Hepatic stellate cell (primary cell): Measurements from ENCODE around the gene PSMC3.
A peak's percentile ranks its signal among the peaks of the same experiment; 100 is the strongest.

Source experiments
- DNase-seq: peaks from one replicate; pipeline ENCODE4 v3.0.0; 2011; ENCODE audit warnings: low spot score

The PSMC3 gene

DNA sequence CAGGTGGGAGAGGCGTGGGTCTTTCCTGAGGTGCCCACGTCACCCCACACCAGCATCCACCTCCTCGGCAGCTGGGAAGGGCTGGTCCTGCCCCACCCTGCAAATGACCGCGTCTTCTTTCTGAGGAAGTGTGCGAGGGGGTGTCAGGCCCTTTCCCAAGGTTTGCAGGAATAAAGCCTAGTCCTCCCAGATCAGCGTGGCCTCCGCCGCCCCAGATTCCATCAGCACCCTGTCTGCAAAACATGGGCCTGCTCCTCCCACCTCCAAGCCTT is 32.3 kb downstream of the PSMC3 start:
- no peak for DNase-seq

DNA sequence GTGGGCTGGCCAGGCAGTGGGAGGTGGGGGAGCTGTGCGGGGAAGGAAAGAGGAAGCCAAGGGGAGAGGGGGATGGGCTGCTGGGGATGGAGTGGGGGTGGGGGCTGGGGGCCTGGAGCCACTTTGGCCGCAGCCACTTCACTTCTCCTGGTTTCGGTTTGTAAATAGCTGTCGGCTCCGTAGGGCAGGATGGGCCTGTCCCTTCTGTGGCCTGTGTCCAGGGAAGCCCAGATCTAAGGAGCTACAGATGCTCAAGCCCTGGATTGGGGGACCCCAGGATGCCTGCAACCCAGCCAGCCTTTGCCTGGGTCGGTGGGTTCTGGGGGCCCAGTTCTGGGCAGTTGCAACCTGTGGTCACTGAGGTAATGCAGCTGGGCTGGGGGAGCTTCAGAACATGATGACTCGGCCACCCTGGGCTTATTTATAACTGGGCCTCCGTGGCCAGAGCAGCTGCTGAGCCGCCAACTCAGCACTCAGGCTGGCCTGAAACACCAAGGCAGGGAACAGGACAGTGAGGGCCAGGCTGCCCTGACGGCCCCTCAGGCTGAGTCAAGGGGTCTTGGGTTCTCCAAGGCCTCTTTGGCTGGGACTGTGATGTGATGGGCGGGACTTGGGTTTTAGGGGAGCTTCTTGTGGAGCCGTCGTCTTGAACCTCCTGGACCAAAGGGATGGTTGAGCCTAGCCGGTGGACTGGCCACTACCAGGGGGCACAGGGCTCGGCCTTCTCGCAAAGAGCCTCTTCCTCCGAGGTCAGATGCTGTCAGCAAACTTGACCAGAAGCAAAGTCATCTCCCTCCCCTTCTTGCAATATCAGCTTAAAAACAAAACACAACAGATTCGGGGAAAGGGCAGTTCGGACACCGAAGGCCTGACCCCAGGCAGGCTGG is 32.8 kb downstream of the PSMC3 start:
- peak; percentile 81 for DNase-seq

DNA sequence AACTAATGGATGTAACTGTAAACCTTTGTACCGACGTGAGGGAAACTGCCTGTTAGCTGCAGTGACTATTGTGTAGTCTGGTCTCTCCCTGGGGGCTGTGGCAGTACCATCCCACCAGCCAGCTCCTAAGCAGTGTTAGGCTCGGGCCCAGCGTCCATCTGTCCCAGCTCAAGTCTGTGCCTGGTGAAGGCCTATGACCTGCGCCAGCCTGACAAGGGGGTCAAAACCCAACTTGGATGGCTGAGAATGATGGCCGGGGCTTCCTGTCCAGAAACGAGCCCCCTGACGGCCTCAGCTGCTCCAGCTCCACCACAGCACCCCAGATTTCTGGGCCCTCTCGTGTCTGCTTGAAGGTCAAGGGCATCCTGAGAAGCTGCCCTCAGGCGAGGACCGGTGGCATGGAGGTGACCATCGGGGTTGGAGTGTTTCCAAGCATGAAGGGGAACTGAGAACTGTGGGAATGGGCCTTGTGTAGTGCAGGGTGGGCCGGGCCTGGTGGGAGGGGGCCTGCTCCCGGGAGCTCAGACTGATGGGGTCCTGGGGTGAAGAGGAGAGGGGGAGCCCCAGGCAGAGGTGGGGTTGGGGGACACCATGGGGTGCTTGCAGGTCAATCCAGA is 33.6 kb downstream of the PSMC3 start:
- DNase-seq = no peak

DNA sequence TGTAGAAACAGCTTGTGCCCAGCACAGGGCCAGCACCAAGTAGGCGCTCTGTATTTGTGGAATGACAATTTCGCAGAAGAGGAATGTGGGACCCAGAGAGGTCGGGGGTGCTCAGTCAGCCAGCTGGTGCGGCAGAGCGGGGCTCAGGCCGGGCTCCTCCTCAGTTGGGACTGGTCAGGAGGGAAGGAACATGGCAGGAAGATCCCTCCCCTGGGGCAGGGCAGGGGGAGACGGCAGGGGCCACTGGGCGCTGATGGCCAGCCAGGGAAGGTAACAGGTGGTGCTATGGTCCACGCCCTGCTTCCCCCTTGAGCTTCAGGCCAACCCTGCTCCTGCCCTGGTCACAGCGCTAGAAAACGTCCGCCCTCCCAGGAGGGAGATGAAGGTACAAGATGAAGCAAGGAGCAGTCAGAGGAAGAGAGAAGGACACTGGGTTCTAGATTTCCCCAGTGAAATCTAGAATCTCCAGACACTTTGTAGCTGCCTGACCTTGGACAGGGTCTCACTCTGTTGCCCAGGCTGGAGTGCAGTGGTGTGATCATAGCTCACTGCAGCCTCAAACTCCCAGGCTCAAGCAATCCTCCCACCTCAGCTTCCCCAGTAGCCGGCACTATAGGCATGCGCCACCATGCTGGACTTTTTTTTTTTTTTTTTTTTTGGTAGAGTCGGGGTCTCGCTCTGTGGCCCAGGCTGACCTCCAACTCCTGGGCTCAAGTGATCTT is 34.4 kb downstream of the PSMC3 start:
- no peak for DNase-seq

DNA sequence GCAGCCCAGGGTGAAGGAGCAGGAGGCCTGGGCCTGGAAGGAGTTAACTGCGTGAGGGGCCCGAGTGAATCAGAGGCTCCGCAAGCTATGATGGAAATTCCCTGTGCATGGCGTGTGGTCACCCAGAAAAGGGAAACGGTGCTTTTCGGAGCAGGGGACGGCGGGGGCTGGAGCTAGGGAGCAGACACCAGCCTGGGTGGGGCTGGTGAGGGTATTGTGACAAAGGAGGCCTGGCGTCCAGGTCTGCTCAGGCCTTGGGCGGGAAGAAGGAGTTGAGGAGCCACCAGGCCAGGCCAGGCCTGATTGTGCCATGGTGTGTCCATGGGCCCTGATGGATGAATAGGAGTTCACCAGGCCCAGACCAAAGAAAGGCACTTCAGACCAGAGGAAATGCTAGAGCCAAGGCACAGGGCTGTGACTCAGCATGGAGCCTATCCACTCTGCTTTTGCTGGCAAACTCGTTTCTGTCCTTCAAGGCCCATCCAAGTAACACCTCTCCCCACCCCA is 35.1 kb downstream of the PSMC3 start:
- no peak for DNase-seq

DNA sequence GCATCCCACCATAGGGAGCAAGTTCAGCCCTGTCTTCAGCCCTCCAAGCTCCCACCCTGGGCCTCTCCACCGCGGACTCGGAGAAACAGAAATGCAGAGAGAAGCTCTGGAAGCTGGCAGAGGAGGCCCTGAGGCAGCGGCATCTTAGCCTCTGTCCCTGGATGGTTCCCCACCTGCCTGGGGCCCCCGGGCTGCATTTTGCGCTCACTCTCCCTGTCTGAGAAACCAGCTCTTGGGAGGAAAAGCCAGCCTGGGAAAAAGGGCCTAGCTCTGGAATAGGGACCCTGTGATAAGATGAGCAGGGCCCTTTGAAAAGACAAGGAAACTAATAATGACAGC is 35.8 kb downstream of the PSMC3 start:
- DNase-seq = no peak

DNA sequence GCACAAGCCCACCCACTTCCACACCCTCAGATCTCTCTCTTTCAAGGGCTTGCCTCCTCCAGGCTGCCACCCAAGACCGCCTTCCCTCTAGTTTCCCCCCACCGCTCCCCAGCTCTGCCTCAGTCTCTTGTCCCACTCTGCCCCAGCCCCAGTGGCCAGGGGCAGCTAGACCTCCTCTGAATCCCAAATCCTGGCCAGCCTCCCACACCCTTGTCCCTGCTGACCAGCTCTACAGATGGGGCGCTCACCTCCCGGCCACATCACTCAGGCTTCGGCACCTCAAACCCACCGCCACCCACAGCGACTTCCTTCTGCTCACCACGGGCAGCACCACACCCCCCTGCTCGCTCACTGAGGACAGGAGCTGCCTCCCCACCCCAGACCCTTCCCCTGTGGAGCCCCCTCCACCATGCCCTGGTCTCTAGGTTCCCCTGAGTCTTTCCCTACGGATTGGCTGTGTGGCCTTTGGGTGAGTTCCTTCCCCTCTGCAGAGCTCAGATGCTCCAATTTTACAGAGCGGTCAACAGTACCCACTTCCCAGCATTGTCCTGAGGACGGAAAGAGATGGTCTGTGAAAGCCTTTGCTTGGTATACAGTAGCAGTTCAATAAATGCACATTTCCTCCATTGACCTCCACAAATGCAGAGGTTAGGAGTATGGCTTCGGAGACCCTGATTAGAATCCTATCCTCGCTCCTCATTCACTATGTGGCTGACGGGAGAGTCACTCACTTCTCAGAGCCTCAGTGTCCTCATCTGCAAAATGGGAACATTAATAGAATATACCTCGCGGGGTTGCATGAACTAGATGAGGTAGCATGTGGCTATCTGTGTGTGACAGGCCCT is 36.4 kb downstream of the PSMC3 start:
- DNase-seq = no peak

DNA sequence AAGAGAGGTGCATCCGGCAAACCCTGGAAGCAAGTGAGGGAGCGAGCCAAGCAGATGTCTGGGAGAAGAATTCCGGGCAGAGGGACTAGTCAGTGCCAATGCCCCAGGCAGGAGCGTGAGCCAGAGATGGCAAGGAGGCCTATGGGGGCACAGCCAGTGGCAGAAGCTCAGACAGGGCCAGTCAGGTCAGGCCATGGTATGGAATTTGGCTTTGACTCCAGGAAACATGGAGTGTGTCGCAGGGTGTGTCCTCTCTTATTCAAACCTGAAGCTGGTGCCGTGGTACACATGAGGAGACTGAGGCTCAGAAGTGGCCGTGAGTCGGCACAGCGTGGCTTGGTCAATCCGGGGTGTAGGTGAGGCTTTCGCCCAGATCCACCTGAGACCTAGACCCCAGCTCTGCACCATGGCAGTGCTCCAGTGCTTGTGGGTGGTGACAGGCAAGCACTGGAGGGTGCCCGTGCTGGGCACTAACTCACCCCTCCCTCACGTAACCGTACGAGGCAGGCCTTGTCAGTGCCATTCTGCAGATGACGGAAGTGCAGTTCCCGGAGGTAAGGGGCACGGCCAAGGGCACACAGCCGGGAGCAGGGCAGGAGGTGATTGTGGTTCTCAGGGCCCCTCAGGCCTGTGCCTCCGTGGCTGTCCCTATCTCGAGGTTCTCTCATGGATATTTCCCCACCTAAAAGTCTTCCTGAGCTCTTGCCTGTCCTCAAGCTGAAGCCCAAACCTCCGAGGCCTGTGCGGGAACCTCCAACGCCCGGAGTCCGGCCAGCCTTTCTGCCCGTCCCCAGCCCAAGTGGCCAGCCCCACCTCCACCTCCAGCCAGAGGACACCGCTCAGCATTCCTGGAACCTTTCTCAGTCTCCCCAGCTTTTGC is 37.3 kb downstream of the PSMC3 start:
- DNase-seq = no peak

DNA sequence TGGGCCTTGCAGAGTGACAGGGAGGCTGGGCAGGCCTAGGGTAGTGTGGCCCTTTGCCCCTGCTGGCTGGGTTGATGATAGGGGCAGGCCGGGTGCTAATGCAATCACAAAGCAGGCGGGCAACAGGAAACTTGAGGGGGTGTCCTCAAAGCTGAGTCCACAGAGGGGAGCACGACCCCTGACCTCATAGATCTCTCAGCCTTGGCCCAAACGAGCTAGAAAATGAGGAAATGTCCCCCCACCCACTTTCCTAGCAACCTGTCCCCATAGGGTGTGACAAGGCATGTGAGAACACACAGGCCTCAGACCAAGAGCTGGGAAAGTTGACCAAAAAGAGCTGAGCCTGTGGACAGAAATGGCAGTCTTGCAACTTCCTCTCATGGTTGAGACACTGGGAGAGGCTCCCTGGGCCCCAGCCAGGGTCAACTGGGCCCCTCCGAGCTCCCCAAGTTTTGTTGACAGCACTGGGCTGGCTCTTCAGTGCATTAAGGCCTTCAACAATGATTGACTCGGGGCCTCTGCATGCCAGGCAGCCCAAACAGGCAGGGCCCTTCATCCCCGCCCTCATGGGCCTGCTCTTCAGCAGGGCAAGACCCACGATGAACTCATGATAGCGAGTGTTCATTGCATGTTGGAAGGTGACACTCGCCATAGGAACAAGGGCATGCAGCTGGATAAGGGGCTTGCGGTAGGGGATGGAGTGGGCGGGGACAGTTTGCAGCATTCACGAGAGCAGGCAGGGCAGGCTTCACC is 38.1 kb downstream of the PSMC3 start:
- no peak for DNase-seq

DNA sequence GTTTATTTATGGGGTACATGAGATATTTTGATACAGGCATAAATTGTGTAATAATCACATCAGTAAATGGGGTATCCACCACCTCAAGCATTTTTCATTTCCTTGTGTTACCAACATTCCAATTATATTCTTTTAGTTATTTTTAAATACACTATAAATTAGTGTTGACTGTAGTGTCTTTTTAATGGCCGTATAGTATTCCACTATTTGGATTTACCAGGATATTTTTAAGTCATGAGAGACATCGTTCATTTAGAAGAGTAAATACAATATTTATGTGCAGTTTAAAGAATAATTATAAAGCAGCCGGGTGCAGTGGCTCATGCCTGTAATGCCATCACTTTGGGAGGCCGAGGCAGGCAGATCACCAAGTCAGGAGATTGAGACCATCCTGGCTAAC is 41.7 kb downstream of the PSMC3 start:
- DNase-seq = no peak

DNA sequence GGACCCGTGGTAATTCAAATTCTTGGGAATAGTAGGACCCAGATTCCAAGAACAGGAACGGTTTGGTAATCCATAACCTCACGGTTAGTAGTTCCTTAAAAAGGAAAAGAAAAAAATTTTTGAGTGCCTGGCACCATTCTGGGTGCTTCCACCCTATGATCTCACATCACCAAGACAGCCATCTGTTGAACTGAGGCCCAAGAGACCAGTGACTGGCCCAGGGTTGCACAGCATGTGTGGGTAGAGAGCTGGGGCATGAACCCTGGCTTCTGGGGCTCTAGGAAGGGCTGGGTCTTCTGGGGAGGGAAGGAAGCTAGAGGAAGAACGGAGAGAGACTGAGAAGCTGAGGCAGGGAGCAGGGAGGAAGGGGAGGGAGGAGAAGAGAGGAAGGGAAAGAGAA is 43.2 kb downstream of the PSMC3 start:
- DNase-seq = no peak

DNA sequence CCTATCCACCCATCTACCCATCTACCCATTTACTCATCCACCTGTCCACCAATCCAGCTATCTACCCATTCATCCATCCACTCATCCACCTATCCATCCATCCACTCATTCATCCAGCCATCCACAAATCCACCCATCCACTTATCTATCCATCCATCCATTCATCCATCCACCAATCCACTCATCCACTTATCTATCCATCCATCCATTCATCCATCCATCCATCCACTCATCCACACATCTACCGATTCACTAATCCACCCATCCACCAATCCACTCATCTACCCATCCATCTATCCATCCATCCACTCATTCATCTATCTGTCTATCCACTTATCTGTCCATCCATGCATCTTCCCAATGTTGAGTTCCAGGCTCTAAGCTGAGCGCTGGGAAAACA is 46.2 kb downstream of the PSMC3 start:
- no peak for DNase-seq

DNA sequence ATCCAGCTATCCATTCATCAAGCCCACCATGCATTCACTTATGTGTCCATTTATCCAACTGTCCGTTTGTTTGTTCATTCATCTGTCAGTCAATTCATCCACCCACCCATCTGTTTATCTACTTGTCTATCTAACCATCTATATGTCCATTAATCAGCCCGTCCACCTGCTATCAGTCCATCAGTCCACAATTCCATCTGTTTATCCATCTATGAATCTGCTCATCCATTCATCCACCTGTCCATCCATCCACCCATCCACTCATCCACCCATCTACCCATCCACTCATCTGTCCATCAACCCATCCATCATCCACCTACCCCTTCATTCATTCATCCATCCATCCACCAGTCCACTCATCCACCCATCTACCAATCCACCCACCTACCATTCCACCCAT is 46.9 kb downstream of the PSMC3 start:
- no peak for DNase-seq

DNA sequence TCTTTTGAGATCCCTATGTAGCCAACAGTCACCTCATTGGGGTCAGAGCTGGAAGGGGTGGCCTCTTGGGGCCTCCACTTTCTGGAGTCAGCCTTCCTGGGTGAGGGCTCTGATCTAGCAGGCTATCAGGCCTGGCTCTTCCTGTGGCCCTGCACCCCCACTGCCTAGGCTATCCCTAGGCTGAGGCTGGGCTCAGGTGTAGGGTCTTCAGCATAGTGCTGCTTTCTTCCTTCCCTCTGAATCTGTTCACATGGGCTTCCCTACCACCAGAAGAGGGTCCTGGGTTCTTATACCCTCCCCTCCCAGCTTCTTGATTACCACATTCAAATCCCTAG is 47.4 kb downstream of the PSMC3 start:
- DNase-seq = no peak

DNA sequence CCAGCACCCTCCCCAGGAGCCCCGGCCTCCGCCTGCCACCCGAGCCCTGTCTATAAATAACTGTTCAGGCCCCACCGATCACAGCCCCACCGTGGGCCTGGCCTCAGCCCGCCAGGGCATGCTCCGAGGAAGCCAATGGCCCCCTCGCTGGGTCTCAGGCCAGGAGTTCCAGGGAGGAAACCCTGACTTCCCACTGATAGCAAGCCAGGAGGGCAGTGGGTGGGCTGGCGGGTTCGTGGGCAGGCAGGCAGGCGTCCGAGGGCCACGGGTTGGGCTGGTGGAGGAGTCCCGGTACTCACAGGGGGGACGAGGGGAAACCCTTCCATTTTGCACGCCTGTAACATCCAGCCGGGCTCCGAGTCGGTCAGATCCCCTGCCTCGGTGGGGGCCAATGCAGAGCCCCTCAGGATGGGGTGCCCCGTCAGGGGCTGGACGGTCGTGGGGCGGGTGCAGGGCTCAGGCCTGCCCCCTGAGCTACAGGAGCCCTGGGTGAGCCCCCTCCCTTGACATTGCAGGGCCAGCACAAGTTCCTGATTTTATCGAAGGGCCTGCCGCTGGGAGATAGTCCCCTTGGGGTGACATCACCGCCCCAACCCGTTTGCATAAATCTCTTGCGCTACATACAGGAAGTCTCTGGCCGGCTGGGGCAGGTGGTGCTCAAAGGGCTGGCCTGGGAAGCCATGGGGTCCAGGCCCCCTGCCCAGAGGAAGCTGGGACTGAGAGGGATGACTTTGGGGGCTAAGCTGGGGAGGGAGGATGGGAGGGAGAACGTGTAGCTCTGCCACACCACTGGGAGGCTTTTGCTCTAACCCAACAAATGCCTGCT is 48.0 kb downstream of the PSMC3 start, which contains the start of gene SPI1:
TSS of gene SPI1 (minus strand) at position 538 of the 826 bp plus-strand sequence. CDS start at position 344, 194 bp downstream.
- no peak for DNase-seq

DNA sequence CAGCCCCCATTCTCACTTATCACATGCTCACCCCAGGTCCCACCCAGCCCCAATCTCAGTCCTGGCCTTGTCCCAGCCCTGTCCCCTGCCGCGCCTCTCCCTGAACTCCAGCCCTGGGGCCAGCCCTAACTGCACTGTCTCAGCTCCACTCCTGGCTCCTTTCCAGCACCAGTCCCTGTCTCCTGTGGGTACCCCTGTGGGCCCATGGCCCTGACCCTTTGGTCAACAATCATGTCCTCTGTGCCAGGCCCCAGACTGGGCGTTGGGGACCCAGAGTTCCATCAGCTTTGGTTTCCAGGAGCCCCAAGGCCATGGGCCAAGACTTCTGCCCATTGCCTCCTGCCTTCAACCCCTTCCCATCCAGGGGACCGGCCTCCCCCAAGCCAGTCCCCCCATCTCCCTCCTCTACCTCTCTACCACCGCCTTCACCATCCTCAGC is 48.6 kb downstream of the PSMC3 start:
- no peak for DNase-seq

DNA sequence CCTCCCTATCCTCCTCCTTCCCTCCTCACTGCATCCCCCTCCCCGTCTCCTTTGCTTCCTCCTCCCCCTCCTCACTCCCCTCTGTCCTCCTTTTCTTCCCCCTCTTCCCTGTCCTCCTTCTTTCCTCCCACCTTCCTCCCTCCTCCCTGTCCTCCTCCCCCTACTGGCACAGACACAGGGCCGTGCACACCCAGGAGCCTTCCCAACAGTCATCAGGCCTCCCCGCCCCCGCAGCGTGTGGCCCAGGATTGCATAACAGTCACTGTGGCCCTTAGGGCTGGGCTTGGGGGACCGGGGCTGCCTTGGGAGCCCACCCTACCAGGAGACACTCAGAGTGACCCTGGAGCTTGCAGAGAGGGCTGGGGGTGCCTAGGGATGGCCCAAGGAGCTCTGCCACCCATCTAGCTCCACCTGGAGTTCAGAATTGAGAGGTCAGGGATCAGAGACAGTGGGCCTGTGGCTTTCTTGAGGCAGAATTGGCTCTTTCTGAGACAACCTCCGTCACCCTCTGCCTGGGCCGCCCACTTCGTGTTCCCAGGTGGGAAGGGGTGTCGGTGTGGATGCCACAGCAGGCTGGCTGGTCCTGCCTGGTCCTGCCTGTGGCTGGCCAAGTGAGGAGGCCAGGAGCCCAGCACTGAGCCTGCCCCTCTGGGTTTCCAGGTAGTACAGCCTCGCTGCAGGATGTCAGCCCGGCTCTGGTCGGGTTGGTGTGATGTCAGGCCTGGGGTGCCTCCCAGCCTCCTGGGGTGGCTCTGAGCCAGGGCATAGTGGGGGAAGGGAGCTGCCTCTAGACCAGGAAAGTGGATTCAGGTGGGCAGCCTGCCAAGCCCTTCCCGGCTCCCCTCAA is 49.5 kb downstream of the PSMC3 start:
- no peak for DNase-seq

DNA sequence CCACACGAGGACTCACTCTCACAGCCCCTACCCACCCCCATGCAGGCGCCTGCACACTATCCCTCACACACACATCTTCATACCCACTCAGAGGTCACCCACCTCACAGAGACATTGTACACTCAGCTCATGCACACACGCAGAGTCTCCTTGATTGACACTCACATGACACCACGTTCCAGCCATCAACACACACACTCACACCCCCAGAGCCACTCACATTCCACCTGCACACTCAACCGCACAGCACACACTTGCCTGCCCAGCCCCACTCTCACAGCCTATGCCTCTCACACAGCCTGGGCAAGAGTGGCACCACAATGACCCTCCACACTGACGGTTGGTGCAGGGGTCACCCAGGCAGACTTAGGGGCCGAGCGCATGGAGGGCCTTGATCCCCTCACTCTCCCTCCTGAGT is 50.1 kb downstream of the PSMC3 start:
- no peak for DNase-seq
